DMS 273 (cell line): ENCODE data around the gene CAMK2D.
A peak's percentile ranks its signal among the peaks of the same experiment; 100 is the strongest.

Source experiments
- DNase-seq: peaks from one replicate; lab custom pipeline; 2025; ENCODE audit not compliant: unreplicated experiment; lab: John Stamatoyannopoulos, UW

The CAMK2D gene

GRCh38 chr4:113614414-113614813 is 147.1 kb downstream of the CAMK2D start:
- DNase-seq, result no peak

DNA sequence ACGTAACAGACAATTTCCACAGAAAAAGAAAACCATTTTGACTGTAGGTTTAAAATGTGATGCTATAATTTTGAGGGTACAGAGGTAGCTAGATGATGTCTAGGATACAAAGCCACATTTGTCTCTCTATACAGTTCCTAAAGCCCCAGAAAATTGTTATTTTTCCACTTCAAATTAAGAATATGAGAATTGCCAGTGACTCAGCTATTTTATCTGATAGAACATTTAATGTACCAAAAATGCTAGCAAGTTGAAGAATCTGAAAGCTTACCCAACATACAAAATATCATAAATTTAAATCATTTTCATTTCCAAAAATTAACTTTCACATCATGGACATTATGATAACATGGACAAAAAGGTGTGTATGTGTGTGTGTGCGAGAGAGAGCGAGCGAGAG is 148.0 kb downstream of the CAMK2D start:
- DNase-seq, result no peak

DNA sequence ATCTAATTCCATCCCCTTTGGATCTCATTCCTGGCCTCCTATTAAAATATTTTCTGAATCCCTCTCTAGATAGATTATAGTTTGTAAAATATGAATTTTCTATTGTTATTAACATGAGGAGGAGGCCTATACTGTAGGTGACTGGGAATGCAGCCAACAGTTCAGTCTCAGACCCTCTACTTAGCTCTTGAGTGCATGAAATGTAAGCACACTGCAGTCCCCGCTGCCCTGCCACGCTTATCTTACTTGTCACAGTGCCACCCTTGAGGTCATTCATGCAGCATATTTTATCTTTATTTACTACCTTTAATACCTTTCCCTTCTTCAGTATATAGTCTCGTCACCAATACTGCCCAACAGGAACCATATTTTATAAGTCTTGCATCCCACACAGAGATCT is 151.0 kb downstream of the CAMK2D start:
- DNase-seq, result no peak

DNA sequence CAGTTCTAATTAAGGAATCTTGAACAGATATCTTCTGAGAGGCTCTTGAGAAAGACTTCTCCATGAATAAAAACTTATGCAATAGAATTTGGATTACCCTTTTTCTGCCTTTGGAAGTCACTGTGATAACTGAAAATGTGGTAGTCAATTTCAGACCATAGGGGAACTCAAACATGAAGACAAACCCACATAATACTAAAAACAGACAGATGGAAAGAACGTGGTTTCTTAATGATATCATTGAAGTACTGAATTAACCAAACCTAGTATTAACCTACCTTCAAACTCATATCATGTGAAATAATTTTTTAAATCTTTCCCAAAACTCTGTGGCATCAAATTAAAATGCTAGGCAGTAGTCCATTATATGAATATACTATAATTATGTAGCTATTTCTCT is 153.5 kb downstream of the CAMK2D start:
- no peak for DNase-seq

DNA sequence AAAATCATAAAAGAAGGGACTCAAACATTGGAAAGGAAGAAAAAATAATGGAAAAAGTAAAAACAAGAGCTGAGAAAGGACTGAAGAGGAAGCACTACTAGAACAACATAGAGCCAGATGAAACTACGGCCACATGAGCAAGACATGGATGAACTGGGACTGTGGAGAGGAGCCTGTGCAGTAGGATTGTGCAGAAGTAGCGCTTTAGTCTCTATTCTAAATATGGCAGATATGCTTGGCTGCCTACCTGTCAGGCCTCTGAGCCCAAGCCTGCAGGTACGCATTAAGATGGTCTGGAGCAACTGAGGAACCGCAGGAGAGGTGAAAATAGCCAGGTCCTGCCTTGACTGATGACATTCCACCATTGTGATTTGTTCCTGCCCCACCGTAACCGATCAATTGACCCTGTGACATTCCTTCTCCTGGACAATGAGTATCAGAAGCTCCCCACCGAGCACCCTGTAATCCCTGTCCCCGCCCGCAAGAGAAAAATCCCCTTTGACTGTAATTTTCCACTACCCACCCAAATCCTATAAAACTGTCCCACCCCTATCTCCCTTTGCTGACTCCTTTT is 154.3 kb downstream of the CAMK2D start:
- DNase-seq, result no peak

DNA sequence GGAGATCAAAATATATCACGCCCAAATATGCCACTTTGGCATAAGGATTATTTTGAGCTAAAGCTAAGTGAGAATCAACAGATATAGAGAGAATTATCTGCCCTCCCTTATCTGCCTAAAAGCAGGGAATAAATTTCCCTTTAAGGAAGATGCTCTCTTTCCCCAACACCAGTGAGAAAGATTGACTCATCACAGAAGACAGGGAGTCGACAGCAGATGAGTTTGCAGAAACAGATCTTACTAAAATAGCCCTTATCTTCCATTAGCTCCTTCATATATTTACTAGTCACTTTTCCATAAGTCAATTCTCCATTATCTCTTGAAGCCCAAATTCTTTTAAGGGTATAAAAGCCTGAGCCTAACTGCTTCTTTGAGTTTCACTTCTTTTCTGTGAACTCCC is 156.6 kb downstream of the CAMK2D start:
- no peak for DNase-seq

GRCh38 chr4:113603911-113604310 is 157.6 kb downstream of the CAMK2D start:
- DNase-seq, result no peak

- no peak for DNase-seq
Observed at GRCh38 chr4:113602646-113603228, 158.8 kb downstream of the CAMK2D start.

GRCh38 chr4:113601636-113602035 is 159.9 kb downstream of the CAMK2D start:
- DNase-seq, result no peak

GRCh38 chr4:113596396-113596795 is 165.1 kb downstream of the CAMK2D start:
- no peak for DNase-seq

DNA sequence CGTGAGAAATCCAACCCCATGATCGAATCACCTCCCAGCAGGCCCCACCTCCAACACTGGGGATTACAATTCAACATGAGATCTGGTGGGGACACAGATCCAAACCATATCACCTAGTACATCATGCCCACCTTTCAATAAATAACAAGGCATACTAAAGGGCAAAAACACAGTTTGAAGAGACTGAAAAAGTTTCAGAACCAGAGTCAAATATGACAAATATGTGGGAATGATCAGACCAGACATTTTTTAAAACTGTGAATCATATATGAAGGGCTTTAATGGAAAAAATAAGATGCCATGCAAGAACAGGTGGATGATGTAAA is 167.3 kb downstream of the CAMK2D start:
- DNase-seq, result no peak

DNA sequence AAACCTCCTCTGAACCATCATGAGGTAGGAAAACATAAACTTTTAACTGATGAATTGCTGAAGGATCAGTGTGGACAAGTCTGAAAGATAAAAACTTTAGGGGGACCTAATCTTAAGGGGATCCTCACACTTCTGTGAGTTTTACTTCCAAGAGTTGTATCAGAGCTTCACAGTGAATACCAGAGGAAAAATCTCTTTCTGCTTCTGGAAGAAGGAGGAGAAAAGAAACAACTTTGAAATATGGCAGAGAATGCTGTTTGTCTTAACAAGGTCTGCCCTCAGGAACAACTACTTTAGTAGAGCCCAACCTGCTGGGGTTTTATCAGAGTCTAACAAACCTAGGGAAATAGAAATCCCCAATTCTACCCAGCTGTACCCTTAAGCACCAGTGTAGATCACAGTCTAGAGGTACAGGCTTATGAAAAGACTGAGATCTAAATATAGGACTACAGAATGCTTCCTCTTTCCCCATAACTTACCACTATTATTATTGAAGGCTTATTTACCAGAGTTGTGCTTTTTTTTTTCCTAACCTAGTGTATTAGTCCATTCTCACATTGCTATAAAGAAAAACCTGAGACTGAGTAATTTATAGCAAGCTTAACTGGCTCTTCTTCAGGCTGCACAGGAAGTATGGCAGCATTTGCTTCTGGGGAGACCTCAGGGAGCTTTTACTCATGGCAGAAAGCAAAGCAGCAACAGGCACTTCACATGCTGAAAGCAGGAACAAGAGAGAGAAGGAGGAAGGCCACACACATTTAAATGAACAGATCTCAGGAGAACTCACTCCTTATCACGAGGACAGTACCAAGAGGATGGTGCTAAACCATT is 167.9 kb downstream of the CAMK2D start:
- no peak for DNase-seq

DNA sequence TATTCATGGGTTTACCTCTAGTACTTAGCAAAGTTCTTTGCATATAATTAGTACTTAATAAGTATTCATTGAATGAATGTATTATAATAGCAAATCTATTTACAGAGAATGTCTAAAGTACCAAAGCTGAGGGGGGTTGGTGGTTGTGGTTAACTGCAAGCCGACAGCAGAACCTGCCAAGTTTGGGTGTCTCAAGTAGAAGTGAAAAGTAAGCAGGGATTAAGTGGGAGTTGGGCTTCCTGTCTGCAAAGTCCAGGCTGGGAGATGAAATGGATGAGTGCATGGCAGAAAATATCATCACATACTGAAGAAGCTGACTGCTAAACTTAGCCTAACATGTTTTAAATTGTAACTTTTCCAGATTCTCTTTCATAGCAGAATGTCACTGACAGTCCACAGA is 169.6 kb downstream of the CAMK2D start:
- DNase-seq, result no peak

- no peak for DNase-seq
Observed at GRCh38 chr4:113588895-113589668, 172.5 kb downstream of the CAMK2D start.

- no peak for DNase-seq
Observed at GRCh38 chr4:113587640-113588275, 173.8 kb downstream of the CAMK2D start.

- DNase-seq, result no peak
Observed at GRCh38 chr4:113587156-113587555, 174.4 kb downstream of the CAMK2D start.

- peak; percentile 32 for DNase-seq
Observed at GRCh38 chr4:113586072-113586471, 175.5 kb downstream of the CAMK2D start.

DNA sequence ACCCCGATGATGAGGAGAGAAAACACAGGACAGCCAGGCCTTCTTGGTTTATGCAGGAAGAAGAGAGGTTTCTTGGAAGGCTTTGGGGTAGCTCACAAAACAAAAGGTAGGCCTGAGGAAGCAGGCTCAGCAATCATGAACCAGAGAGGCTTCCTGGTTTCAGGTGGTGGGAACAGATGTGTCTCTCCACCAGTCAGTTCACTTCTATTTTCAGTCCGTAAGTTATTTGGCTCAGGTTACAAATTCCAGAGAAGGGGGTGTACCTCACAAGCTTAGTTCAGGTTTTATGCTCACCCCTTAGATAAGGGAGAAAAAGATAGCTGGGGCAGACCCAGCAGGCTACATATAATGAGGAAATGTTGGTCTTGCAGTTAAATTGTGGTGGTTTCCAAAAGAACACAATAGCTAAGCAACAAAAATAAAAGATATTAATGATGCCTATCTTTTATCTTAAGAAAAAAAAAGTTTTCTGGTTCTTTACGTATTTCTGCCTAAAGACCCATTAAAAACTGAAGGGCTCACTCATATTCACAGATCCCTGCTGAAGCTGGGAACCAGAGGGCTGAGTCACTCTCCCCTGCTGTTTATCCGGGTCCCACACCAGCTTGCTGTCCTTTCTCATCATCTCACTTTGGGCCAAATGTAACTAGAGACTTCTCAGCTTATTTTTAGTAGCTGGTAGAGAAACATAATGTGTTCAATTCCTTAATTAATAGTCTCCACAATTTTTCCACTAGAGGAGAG is 177.0 kb downstream of the CAMK2D start:
- peak; percentile 81 for DNase-seq

DNA sequence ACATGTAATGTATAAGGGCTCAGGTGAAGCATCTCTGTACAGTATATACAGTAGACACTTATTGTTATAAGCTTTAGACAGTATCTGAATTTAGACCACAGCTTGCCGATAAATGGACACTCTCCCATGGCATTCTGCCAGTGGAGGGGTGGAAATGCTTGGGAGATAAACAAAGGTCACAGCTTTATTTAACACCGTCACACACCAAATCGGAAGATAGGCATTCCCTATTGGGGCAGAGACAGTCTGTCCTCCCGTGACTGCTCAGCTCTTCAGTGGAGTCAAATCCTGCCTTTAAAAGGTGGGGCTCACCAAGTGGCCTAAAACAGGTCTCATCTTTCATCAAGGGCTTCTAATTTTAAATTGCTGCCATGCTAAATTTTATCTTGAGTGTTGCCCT is 178.8 kb downstream of the CAMK2D start:
- DNase-seq, result peak; percentile 52

- DNase-seq, result no peak
Observed at GRCh38 chr4:113579360-113579759, 182.2 kb downstream of the CAMK2D start.
